Measurements from ENCODE around the gene C13orf42. TPM values are rescaled to one million over a fixed set of nuclear protein-coding genes. Genes with fewer than 3 reads are reported as not detected.
"Not testable (repeated sequence)": the region's sequence is repeated elsewhere in the genome, so short reads cannot be mapped to it uniquely, and the experiment has no call there.

The C13orf42 gene
- total RNA-seq, 6 experiments from 2014 or later = not detected

DNA sequence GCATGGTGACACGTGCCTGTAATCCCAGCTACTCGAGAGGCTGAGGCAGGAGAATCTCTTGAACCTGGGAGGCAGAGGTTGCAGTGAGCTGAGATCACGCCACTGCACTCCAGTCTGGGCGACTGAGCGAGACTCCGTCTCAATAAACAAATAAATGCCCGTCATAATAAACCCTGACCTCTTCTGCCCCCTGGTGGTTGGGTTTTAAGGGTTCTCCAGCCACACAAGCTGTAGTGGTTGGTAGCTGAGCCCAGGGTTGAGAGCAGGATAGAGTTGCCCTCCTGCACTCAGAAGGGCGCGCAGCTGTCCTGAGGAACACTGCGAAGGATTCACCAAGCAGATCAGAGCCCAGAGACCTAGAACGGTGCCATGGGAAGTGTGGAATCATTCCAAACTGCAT, 9.8 kb upstream of the C13orf42 start:
- peak; percentile 74 for TF ChIP-seq CTCF (IDR thresholded peaks at IDR 0.05)
- not testable (repeated sequence) for H3K27ac Mint-ChIP-seq; H3K9me3 Mint-ChIP-seq; H3K36me3 Mint-ChIP-seq (ENCODE audit: low read depth); H3K4me1 Mint-ChIP-seq (ENCODE audit: low read depth); H3K4me3 Mint-ChIP-seq; DNase-seq
- peaks cover 22% of the 10 kb centered on the region for H3K27me3 Mint-ChIP-seq (ENCODE audit: insufficient read depth)

DNA sequence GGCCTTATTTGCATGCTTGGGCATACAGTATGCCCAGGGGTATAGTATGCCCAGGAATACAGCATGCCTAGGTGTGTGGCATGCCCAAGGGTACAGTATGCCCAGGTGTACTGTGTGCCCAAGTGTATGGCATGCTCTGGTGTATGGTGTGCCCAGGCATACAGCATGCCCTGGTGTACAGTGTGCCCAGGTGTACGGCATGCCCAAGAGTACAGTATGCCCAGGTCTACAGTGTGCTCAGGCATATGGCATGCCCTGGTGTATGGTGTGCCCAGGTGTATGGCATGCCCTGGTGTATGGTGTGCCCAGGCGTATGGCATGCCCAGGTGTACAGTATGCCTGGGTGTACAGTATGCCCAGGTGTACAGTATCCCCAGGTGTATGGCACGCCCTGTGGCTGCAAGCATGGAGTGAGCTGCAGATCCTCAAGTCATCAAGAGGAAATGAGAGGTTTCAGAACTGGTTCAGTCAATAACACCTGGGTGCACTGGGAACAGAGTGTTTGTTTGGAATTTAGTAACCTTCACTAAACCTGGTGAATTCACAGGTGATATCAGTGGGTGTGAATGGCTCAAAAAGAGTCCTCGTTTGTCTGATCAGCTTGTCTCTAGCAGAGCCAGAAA, 7.8 kb upstream of the C13orf42 start:
- H3K27me3 Mint-ChIP-seq (ENCODE audit: insufficient read depth) = peaks cover 16% of the 10 kb centered on the region
- no peak overlapping the region for H3K27ac Mint-ChIP-seq
- no peaks in the 10 kb centered on the region for H3K4me1 Mint-ChIP-seq (ENCODE audit: low read depth)
- H3K4me3 Mint-ChIP-seq = no peak overlapping the region
- no peaks in the 10 kb centered on the region for H3K36me3 Mint-ChIP-seq (ENCODE audit: low read depth)
- DNase-seq = no peak
- H3K9me3 Mint-ChIP-seq = no peaks in the 10 kb centered on the region
- no peak for TF ChIP-seq CTCF (IDR thresholded peaks at IDR 0.05)

- no peaks in the 10 kb centered on the region for H3K4me1 Mint-ChIP-seq (ENCODE audit: low read depth)
- no peak overlapping the region for H3K4me3 Mint-ChIP-seq
- no peaks in the 10 kb centered on the region for H3K36me3 Mint-ChIP-seq (ENCODE audit: low read depth)
- no peak for DNase-seq
- H3K27ac Mint-ChIP-seq = no peak overlapping the region
- H3K9me3 Mint-ChIP-seq = no peaks in the 10 kb centered on the region
- no peak for TF ChIP-seq CTCF (IDR thresholded peaks at IDR 0.05)
- H3K27me3 Mint-ChIP-seq (ENCODE audit: insufficient read depth) = peaks cover 28% of the 10 kb centered on the region
These were observed 2.9 kb upstream of the C13orf42 start for GRCh38 chr13:51113969-51114368.

GRCh38 chr13:51113186-51113881, 2.3 kb upstream of the C13orf42 start:
- Mint-ChIP-seq H3K4me1 (ENCODE audit: low read depth) (no peaks in the 10 kb centered on the region), H3K9me3 (no peaks in the 10 kb centered on the region), H3K27me3 (ENCODE audit: insufficient read depth) (peaks cover 30% of the 10 kb centered on the region), H3K27ac (no peak overlapping the region), H3K4me3 (no peak overlapping the region), H3K36me3 (ENCODE audit: low read depth) (no peaks in the 10 kb centered on the region)
- DNase-seq = no peak
- TF ChIP-seq CTCF (IDR thresholded peaks at IDR 0.05) = no peak

- Mint-ChIP-seq H3K27me3 (ENCODE audit: insufficient read depth) (peaks cover 27% of the 10 kb centered on the region), H3K4me3 (no peak overlapping the region), H3K4me1 (ENCODE audit: low read depth) (no peaks in the 10 kb centered on the region), H3K36me3 (ENCODE audit: low read depth) (no peaks in the 10 kb centered on the region), H3K9me3 (no peaks in the 10 kb centered on the region), H3K27ac (no peak overlapping the region)
- no peak for DNase-seq
- no peak for TF ChIP-seq CTCF (IDR thresholded peaks at IDR 0.05)
These were observed 1.7 kb upstream of the C13orf42 start for GRCh38 chr13:51112771-51113170.

Data from HFFc6 (cell line).